CD4-positive, alpha-beta memory T cell (primary cell): ENCODE data around the gene SAP25. TPM values are rescaled to one million over a fixed set of nuclear protein-coding genes. Genes with fewer than 3 reads are reported as not detected.

Experiments
- CTCF ChIA-PET: fragments of 350-600 bp; sonication (Branson Sonifier 250); formaldehyde crosslinking; loops from one replicate; lab custom pipeline; 2021; ENCODE audit warnings: inconsistent platforms; ENCODE audit not compliant: partially characterized antibody; lab: Charles Lee
- POLR2A ChIA-PET: fragments of 350-600 bp; sonication (Branson Sonifier 250); formaldehyde crosslinking; loops from one replicate; lab custom pipeline; 2021; ENCODE audit not compliant: partially characterized antibody; lab: Charles Lee
- DNase-seq, 5 donors: peaks; one replicate each; pipeline versions ENCODE4 v3.0.0 to v3.0.0-alpha.2; 2020 to 2022; ENCODE audit warnings: mixed read lengths in 1 of 5
- H3K27ac ChIP-seq: one replicate; pipeline ENCODE4 v1.7.0; 2013; ENCODE audit warnings: low read depth, low read length
- H3K27me3 ChIP-seq: 2 replicates; pipeline ENCODE4 v1.7.0; 2013; ENCODE audit warnings: mild to moderate bottlenecking, low read length, moderate library complexity; ENCODE audit not compliant: insufficient read depth
- H3K36me3 ChIP-seq: 2 replicates; pipeline ENCODE4 v1.7.0; 2013; ENCODE audit warnings: mild to moderate bottlenecking, low read length, moderate library complexity; ENCODE audit not compliant: insufficient read depth
- H3K4me1 ChIP-seq: 2 replicates; pipeline ENCODE4 v1.7.0; 2013; ENCODE audit warnings: mild to moderate bottlenecking, low read length, moderate library complexity; ENCODE audit not compliant: insufficient read depth
- H3K4me3 ChIP-seq, 2 donors: one replicate each; pipeline ENCODE4 v1.7.0; 2013; ENCODE audit warnings: low read length in 2 of 2, mild to moderate bottlenecking in 1 of 2
- H3K9me3 ChIP-seq, 2 donors: one replicate each; pipeline ENCODE4 v1.7.0; 2013; ENCODE audit warnings: low read length in 2 of 2, control low read depth in 1 of 2; ENCODE audit not compliant: control insufficient read depth in 1 of 2
- H3K27ac Mint-ChIP-seq, 7 donors: one replicate each; pipeline ENCODE4 v1.8.0; 2020 to 2021; ENCODE audit warnings: mixed read lengths in 7 of 7, mild to moderate bottlenecking in 6 of 7, inconsistent platforms in 3 of 7, moderate library complexity in 3 of 7
- H3K27me3 Mint-ChIP-seq, 2 donors: one replicate each; pipeline ENCODE4 v1.8.0; 2020 to 2021; ENCODE audit warnings: mixed read lengths in 2 of 2
- H3K36me3 Mint-ChIP-seq, 2 donors: one replicate each; pipeline ENCODE4 v1.8.0; 2020 to 2021; ENCODE audit warnings: mixed read lengths in 2 of 2, inconsistent platforms in 1 of 2, mild to moderate bottlenecking in 1 of 2
- H3K4me1 Mint-ChIP-seq, 4 donors: one replicate each; pipeline ENCODE4 v1.8.0; 2020 to 2021; ENCODE audit warnings: mixed read lengths in 4 of 4, mild to moderate bottlenecking in 1 of 4
- H3K4me3 Mint-ChIP-seq, 8 donors: one replicate each; pipeline ENCODE4 v1.8.0; 2020 to 2021; ENCODE audit warnings: mixed read lengths in 8 of 8, mild to moderate bottlenecking in 7 of 8, moderate library complexity in 6 of 8, inconsistent platforms in 3 of 8
- H3K9me3 Mint-ChIP-seq, 8 donors: one replicate each; pipeline ENCODE4 v1.8.0; 2020 to 2021; ENCODE audit warnings: mixed read lengths in 8 of 8, mild to moderate bottlenecking in 5 of 8, inconsistent platforms in 3 of 8, moderate library complexity in 1 of 8
- intact Hi-C: fragments of 100-400 bp; cut with micrococcal nuclease; formaldehyde crosslinking; loops from one replicate; pipeline ENCODE4 v1.15.1; 2023
- polyA plus RNA-seq, 2 donors: library from polyadenylated mRNA; unstranded; fragments of 300-500 nt; fragmentation: Illumina TruSeq; gene quantifications; one replicate each; pipeline ENCODE4 v1.2.3, GENCODE V29; 2021
- total RNA-seq, 2 experiments: library from RNA; stranded (reverse); gene quantifications; one replicate each; pipeline ENCODE4 v1.2.3, GENCODE V29; 2021

The SAP25 gene
- total and polyA plus RNA-seq, 4 experiments from 2014 or later = 0.72 to 126 (median 119) TPM; not detected in 1

- Mint-ChIP-seq H3K27me3 (no peaks in the 10 kb centered on the region), H3K36me3 (no peaks in the 10 kb centered on the region), H3K27ac (no peak overlapping the region), H3K9me3 (no peaks in the 10 kb centered on the region), H3K4me1 (peaks cover 7 to 21% (median 10%) of the 10 kb centered on the region in 4 donors), H3K4me3 (no peak overlapping the region)
- CTCF ChIA-PET = no interaction called here
- no peaks in the 10 kb centered on the region for H3K36me3 ChIP-seq
- H3K4me1 ChIP-seq = peaks cover 14% of the 10 kb centered on the region
- H3K27ac ChIP-seq = no peak overlapping the region
- H3K4me3 ChIP-seq = no peak overlapping the region
- POLR2A ChIA-PET = interaction anchor here (1.5 to 15.5 kb wide), 2 partner anchors 12 to 15 kb away, joined by 4 to 177 read pairs; partner anchors contain the start of genes FBXO24, LRCH4 and MOSPD3
- H3K27me3 ChIP-seq = no peaks in the 10 kb centered on the region
- H3K9me3 ChIP-seq = no peaks in the 10 kb centered on the region
- intact Hi-C loops = no loop called here
- DNase-seq = no peak
Measured at GRCh38 chr7:100599911-100600729, 26.4 kb upstream of the SAP25 start.

- DNase-seq = no peak
- Mint-ChIP-seq H3K27ac (peak overlapping the region in 3 of 7 donors; percentile 8 to 82 (median 29)), H3K4me3 (no peak overlapping the region), H3K36me3 (no peaks in the 10 kb centered on the region), H3K9me3 (no peaks in the 10 kb centered on the region), H3K27me3 (no peaks in the 10 kb centered on the region), H3K4me1 (peaks cover 1 to 11% (median 2%) of the 10 kb centered on the region in 4 donors)
- Histone ChIP-seq H3K27ac (no peak overlapping the region), H3K4me1 (peaks cover 3% of the 10 kb centered on the region), H3K4me3 (no peak overlapping the region), H3K36me3 (no peaks in the 10 kb centered on the region), H3K9me3 (no peaks in the 10 kb centered on the region), H3K27me3 (no peaks in the 10 kb centered on the region)
- POLR2A ChIA-PET = interaction anchor here (0.9 to 15.5 kb wide), 3 partner anchors 14 to 95 kb away, joined by 3 to 177 read pairs (median 4); partner anchors contain the start of genes FBXO24, LRCH4 and MOSPD3
- intact Hi-C loops = no loop called here
- CTCF ChIA-PET = interaction anchor here (1.2 to 1.3 kb wide), 2 partner anchors 8 to 12 kb away, joined by 3 read pairs; partner anchors contain the start of genes FBXO24 and LRCH4
Measured at GRCh38 chr7:100598425-100598824, 24.7 kb upstream of the SAP25 start.

GRCh38 chr7:100595188-100595587 is 21.5 kb upstream of the SAP25 start:
- Histone ChIP-seq H3K4me3 (no peak overlapping the region), H3K36me3 (no peaks in the 10 kb centered on the region), H3K4me1 (no peaks in the 10 kb centered on the region), H3K9me3 (no peaks in the 10 kb centered on the region), H3K27me3 (no peaks in the 10 kb centered on the region), H3K27ac (no peak overlapping the region)
- peaks cover 2 to 3% of the 10 kb centered on the region in 2 donors for H3K27me3 Mint-ChIP-seq
- no peaks in the 10 kb centered on the region for H3K36me3 Mint-ChIP-seq
- intact Hi-C loops = no loop called here
- POLR2A ChIA-PET = interaction anchor here (1.2 to 15.5 kb wide), 2 partner anchors 8 to 10 kb away, joined by 3 to 177 read pairs; partner anchors contain the start of genes FBXO24 and LRCH4
- no peak overlapping the region for H3K27ac Mint-ChIP-seq
- no peak overlapping the region for H3K4me3 Mint-ChIP-seq
- H3K9me3 Mint-ChIP-seq = peaks cover 0 to 2% (median 0%) of the 10 kb centered on the region in 8 donors
- no peak for DNase-seq
- CTCF ChIA-PET = interaction anchor here (0.7 to 2.4 kb wide), 4 partner anchors 8 to 96 kb away, joined by 3 to 8 read pairs (median 4); no protein-coding TSS in a partner anchor
- H3K4me1 Mint-ChIP-seq = peaks cover 0 to 4% (median 1%) of the 10 kb centered on the region in 4 donors

- H3K27ac ChIP-seq = no peak overlapping the region
- no peak for DNase-seq
- Mint-ChIP-seq H3K27me3 (peaks cover 2 to 3% of the 10 kb centered on the region in 2 donors), H3K36me3 (no peaks in the 10 kb centered on the region), H3K27ac (no peak overlapping the region), H3K4me3 (no peak overlapping the region), H3K4me1 (peaks cover 1 to 8% (median 3%) of the 10 kb centered on the region in 4 donors), H3K9me3 (peaks cover 0 to 2% (median 0%) of the 10 kb centered on the region in 8 donors)
- ChIA-PET CTCF (interaction anchor here (1.0 to 12.0 kb wide), 2 partner anchors 28 to 41 kb away, joined by 4 to 266 read pairs; no protein-coding TSS in a partner anchor), POLR2A (interaction anchor here (0.7 to 11.4 kb wide), 2 partner anchors 12 to 23 kb away, joined by 3 to 307 read pairs; partner anchors contain the start of gene SAP25)
- no peaks in the 10 kb centered on the region for H3K27me3 ChIP-seq
- no peaks in the 10 kb centered on the region for H3K9me3 ChIP-seq
- H3K4me3 ChIP-seq = no peak overlapping the region
- no peaks in the 10 kb centered on the region for H3K36me3 ChIP-seq
- peaks cover 6% of the 10 kb centered on the region for H3K4me1 ChIP-seq
- intact Hi-C loops = no loop called here
Measured at GRCh38 chr7:100591596-100591995, 17.9 kb upstream of the SAP25 start.

GRCh38 chr7:100590077-100590737 is 16.5 kb upstream of the SAP25 start:
- Mint-ChIP-seq H3K27me3 (peaks cover 2 to 3% of the 10 kb centered on the region in 2 donors), H3K4me1 (peaks cover 6 to 18% (median 7%) of the 10 kb centered on the region in 4 donors), H3K4me3 (no peak overlapping the region), H3K27ac (peak overlapping the region in 2 of 7 donors; percentile 4 to 72), H3K36me3 (peaks cover 0 to 6% of the 10 kb centered on the region in 2 donors), H3K9me3 (peaks cover 0 to 3% (median 0%) of the 10 kb centered on the region in 8 donors)
- CTCF ChIA-PET = interaction anchor here (0.7 to 12.0 kb wide), 8 partner anchors 9 to 121 kb away, joined by 3 to 266 read pairs (median 5); partner anchors contain the start of genes MOSPD3 and POP7
- Histone ChIP-seq H3K36me3 (no peaks in the 10 kb centered on the region), H3K27ac (no peak overlapping the region), H3K9me3 (no peaks in the 10 kb centered on the region), H3K4me3 (no peak overlapping the region), H3K4me1 (peaks cover 6% of the 10 kb centered on the region), H3K27me3 (no peaks in the 10 kb centered on the region)
- no peak for DNase-seq
- intact Hi-C loops = no loop called here
- POLR2A ChIA-PET = interaction anchor here (0.8 to 11.4 kb wide), 3 partner anchors 21 to 115 kb away, joined by 3 to 307 read pairs (median 6); partner anchors contain the start of genes MOSPD3 and SAP25

GRCh38 chr7:100589341-100589947 is 15.7 kb upstream of the SAP25 start:
- no peak overlapping the region for H3K4me3 Mint-ChIP-seq
- no peak overlapping the region for H3K4me3 ChIP-seq

More at GRCh38 chr7:100589341-100589947, 15.7 kb upstream of the SAP25 start:
- peaks cover 0 to 6% of the 10 kb centered on the region in 2 donors for H3K36me3 Mint-ChIP-seq
- intact Hi-C loops = no loop called here
- H3K4me1 ChIP-seq = peaks cover 10% of the 10 kb centered on the region
- no peaks in the 10 kb centered on the region for H3K36me3 ChIP-seq
- peaks cover 0 to 3% (median 0%) of the 10 kb centered on the region in 8 donors for H3K9me3 Mint-ChIP-seq
- H3K9me3 ChIP-seq = no peaks in the 10 kb centered on the region
- peaks cover 2 to 3% of the 10 kb centered on the region in 2 donors for H3K27me3 Mint-ChIP-seq
- CTCF ChIA-PET = interaction anchor here (0.7 to 12.0 kb wide), 16 partner anchors 9 to 135 kb away, joined by 3 to 266 read pairs (median 4); partner anchors contain the start of genes MOSPD3 and POP7
- H3K4me1 Mint-ChIP-seq = peaks cover 6 to 26% (median 9%) of the 10 kb centered on the region in 4 donors
- H3K27ac ChIP-seq = no peak overlapping the region
- POLR2A ChIA-PET = interaction anchor here (0.5 to 11.4 kb wide), 7 partner anchors 12 to 469 kb away, joined by 3 to 307 read pairs (median 5); partner anchors contain the start of genes MOSPD3 and SAP25
- H3K27me3 ChIP-seq = no peaks in the 10 kb centered on the region
- no peak overlapping the region for H3K27ac Mint-ChIP-seq
- no peak for DNase-seq
